Left ventricle myocardium superior (tissue), 1 donor: ENCODE measurements around the gene ABCB9. TPM values are rescaled to one million over a fixed set of nuclear protein-coding genes. Genes with fewer than 3 reads are reported as not detected.

Experiments used
- ATAC-seq: fragments of 200-7000 bp; cut with Tn5 transposase; one replicate; pipeline ENCODE4 v1.9.1; 2020; ENCODE audit warnings: mild to moderate bottlenecking, moderate library complexity
- DNase-seq: peaks from one replicate; pipeline ENCODE4 v3.0.0-alpha.2; 2020
- intact Hi-C: fragments of 100-400 bp; cut with micrococcal nuclease; formaldehyde crosslinking; loops from one replicate; pipeline ENCODE4 v1.11.0; 2022
- total RNA-seq: library from RNA; stranded (reverse); fragmentation: NEBNext Ultra II Directional; extraction: Animal tissue kit (Norgen Biotek cat#: 25700); gene quantifications from one replicate; pipeline ENCODE4 v1.2.1, GENCODE V29; 2021
- donor health status: DM: no; HTN: yes; CAD: no; lungs with severe emphysema.

Gene ABCB9
- total RNA-seq, 1 donor from 2014 or later: 4.6 TPM

- DNase-seq (peak; percentile 71), ATAC-seq (peak; percentile 17)
- intact Hi-C loops: no loop called here
Observed at GRCh38 chr12:122984612-122985337, 18.5 kb upstream of the ABCB9 start.

DNA sequence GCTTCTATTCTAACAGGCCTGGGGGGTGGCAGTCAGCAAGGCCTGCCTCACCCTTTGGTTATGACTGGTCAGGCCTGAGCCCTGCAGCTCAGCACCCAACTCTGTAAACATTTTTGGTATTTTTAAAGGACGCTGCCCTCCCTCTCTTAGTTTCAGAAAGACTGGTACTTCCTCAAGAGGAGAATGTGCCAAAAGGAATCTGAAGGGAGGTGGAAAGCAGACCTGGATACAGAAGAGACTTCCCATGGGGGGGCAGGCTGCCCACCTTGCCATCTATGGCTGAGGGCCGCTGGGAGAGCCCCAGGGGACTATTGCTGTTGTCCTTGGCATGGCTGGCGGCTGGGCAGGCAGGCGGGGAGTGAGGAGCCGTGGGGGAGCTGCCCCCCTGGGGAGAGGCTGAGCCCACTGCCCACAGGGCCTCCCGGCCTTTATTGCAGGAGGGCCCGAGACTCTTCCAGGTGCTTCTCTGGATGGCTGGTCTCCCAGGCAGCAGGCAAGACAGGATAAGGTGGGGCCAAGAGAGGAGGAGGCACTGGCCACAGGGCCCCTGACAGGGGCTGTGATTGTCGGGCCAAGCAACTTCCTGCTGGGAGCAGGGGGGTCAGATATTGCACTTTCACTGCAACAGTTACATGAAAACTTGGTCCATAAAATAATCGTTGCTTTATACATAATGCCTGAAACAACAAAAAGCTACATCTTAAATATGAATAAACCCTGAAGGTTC, 17.7 kb upstream of the ABCB9 start:
- DNase-seq: no peak
- intact Hi-C loops: no loop called here
- peak; percentile 1 for ATAC-seq

- no peak for ATAC-seq
- no peak for DNase-seq
- intact Hi-C loops: no loop called here
Observed at GRCh38 chr12:122982963-122983788, 16.9 kb upstream of the ABCB9 start.

DNA sequence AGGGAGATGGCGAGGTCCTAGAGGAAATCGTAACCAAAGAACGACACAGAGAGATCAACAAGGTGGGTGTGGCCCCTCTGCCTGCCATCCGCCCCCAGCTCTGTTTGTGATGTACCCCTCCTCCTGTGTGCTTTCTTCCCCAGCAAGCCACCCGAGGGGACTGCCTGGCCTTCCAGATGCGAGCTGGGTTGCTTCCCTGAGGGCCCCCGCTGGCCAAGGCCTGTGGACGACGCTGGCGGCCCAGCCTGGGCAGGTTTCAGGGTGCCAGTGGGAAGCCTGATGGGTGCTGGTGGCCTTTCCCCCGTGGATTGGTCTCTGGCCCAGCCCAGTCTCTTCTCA, 16.2 kb upstream of the ABCB9 start:
- ATAC-seq: no peak
- intact Hi-C loops: no loop called here
- DNase-seq: no peak

GRCh38 chr12:122981587-122982476, 15.6 kb upstream of the ABCB9 start:
- no peak for ATAC-seq
- intact Hi-C loops: no loop called here
- no peak for DNase-seq

DNA sequence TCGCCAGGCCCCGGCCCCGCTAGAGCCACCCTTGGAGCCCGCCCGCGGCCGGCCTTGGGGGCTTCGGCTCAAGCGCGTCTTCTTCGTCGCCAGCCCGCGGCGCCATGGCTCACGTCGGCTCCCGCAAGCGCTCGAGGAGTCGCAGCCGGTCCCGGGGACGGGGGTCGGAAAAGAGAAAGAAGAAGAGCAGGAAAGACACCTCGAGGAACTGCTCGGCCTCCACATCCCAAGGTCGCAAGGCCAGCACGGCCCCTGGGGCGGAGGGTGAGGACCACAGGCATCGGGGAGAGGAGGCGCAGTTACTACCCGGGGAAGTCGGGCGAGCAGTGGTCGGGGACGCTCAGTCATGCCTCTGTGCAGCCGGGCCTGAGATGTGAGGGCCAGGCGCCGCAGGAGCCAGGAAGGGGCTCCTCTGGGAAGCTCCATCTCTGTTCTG, 14.8 kb upstream of the ABCB9 start:
- intact Hi-C loops: no loop called here
- ATAC-seq (peak; percentile 10), DNase-seq (no peak)

DNA sequence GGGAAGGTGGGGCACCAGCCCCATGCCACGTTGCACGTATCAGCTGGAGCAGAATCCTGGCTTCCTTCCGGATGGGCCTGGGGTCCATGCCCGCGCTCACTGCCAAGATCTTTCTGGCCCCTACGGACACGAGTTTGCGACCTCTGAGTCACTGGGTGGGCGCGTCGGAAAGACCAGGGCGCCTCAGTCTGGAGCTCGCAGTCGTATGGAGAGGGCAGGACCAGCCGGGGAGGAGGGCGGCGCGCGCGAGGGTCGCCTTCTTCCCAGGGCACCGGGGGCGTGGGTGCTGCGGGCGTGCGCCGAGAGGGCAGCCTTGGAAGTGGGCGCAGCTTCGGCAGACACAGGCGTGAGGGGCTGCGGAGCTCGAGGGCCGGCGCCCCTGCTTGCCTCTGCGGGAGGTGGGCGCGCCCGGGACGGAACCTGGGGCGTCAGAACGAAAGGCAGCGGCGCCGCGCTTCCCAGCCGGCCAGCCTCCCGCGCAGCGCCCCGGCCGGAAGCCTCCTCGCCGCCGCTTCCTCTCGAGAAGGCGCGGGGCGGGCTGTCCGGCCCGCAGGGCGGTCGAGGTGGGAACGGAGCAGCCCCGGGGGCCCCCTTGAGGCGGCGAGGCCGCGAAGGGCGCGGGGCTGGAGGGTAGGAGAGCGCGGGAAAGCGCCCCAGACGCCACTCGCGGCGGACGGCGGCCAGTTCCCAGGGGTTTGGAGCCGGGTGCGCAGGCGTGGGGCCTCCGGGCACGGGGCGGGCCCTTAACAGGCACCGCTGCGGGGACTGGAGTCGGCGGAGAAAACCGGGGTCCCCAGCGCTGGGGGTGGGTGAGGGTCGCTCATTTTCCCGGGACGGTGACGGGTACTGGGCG, 14.1 kb upstream of the ABCB9 start, which contains the start of gene ARL6IP4:
TSS of gene ARL6IP4 (plus strand) at position 499 of the 853 bp plus-strand sequence. CDS start 459 bp downstream, outside the sequence.
- intact Hi-C loops: no loop called here
- DNase-seq (peak; percentile 83), ATAC-seq (peak; percentile 80)

- no peak for DNase-seq
- ATAC-seq: no peak
- intact Hi-C loops: loop anchor here (10.0 kb wide), 1 partner anchor 255 kb away; the partner anchor contains the start of genes MPHOSPH9 and MTRFR
Observed at GRCh38 chr12:122979908-122980182, 13.6 kb upstream of the ABCB9 start.

GRCh38 chr12:122979001-122979907, 13.0 kb upstream of the ABCB9 start:
- ATAC-seq: no peak
- intact Hi-C loops: loop anchor here (10.0 kb wide), 1 partner anchor 256 kb away; the partner anchor contains the start of genes MPHOSPH9 and MTRFR
- no peak for DNase-seq

GRCh38 chr12:122978507-122978955, 12.3 kb upstream of the ABCB9 start:
- no peak for DNase-seq
- intact Hi-C loops: loop anchor here (10.0 kb wide), 1 partner anchor 256 kb away; the partner anchor contains the start of genes MPHOSPH9 and MTRFR
- no peak for ATAC-seq

GRCh38 chr12:122977655-122978392, 11.6 kb upstream of the ABCB9 start:
- no peak for ATAC-seq
- no peak for DNase-seq
- intact Hi-C loops: loop anchor here (10.0 kb wide), 1 partner anchor 257 kb away; the partner anchor contains the start of genes MPHOSPH9 and MTRFR

DNA sequence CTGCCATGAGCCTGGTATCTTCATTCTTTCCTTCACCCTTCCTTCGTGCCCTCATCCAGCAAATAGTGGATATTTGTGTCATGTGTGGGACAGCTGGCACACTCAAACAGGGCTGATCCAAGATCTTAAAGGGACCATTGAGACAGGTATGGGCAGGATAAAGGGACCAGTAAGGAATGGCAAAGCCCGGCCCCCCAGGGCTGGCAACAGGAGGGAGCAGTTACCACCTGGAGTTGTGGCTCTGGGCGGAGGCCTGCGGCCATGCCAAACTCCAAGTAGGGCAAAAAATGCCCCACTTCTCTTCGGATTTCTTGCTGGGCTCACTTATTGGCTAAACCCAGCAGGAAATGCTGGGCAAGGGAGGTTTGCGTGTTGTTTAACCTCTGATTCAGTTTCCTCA, 10.9 kb upstream of the ABCB9 start:
- ATAC-seq: no peak
- no peak for DNase-seq
- intact Hi-C loops: loop anchor here (10.0 kb wide), 1 partner anchor 258 kb away; the partner anchor contains the start of genes MPHOSPH9 and MTRFR

- no peak for ATAC-seq
- intact Hi-C loops: loop anchor here (10.0 kb wide), 1 partner anchor 258 kb away; the partner anchor contains the start of genes MPHOSPH9 and MTRFR
- DNase-seq: no peak
Observed at GRCh38 chr12:122976648-122976975, 10.3 kb upstream of the ABCB9 start.

- ATAC-seq (no peak), DNase-seq (no peak)
- intact Hi-C loops: loop anchor here (10.0 kb wide), 1 partner anchor 259 kb away; the partner anchor contains the start of genes MPHOSPH9 and MTRFR
Observed at GRCh38 chr12:122975790-122976647, 9.8 kb upstream of the ABCB9 start.
